ENCODE measurements around the gene B4GALT6. TPM values are rescaled to one million over a fixed set of nuclear protein-coding genes. Genes with fewer than 3 reads are reported as not detected.

The B4GALT6 gene
- total RNA-seq, 1 donor from 2014 or later, result 31.6 TPM

DNA sequence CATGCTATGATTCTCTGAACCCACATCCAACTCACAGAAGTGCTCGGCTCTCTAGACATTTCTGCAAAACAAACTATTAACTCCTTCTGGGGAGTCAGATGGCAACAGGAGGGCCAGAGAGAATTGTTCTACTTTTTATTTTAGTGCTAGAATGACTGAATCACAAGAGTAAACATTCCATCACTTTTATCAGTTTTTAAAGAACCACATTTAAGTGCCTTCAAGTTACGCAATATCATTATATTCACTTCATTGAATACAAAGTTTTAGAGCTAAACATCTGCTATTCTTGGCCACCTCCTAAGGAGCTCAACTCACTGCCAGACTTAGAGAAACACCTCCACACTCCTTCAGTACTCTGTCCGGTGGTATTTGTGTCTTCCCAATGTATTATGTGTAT, 22.4 kb downstream of the B4GALT6 start:
- no peak for DNase-seq (ENCODE audit: low spot score)
- Mint-ChIP-seq H3K9me3 (ENCODE audit: unreplicated experiment) (no peaks in the 10 kb centered on the region), H3K4me1 (ENCODE audit: unreplicated experiment) (peaks cover 5% of the 10 kb centered on the region), H3K36me3 (ENCODE audit: low read depth, unreplicated experiment) (peaks cover 12% of the 10 kb centered on the region), H3K27me3 (ENCODE audit: unreplicated experiment) (no peaks in the 10 kb centered on the region), H3K27ac (ENCODE audit: unreplicated experiment) (no peak overlapping the region), H3K4me3 (ENCODE audit: unreplicated experiment) (no peak overlapping the region)
- TF ChIP-seq, protein P1, sequence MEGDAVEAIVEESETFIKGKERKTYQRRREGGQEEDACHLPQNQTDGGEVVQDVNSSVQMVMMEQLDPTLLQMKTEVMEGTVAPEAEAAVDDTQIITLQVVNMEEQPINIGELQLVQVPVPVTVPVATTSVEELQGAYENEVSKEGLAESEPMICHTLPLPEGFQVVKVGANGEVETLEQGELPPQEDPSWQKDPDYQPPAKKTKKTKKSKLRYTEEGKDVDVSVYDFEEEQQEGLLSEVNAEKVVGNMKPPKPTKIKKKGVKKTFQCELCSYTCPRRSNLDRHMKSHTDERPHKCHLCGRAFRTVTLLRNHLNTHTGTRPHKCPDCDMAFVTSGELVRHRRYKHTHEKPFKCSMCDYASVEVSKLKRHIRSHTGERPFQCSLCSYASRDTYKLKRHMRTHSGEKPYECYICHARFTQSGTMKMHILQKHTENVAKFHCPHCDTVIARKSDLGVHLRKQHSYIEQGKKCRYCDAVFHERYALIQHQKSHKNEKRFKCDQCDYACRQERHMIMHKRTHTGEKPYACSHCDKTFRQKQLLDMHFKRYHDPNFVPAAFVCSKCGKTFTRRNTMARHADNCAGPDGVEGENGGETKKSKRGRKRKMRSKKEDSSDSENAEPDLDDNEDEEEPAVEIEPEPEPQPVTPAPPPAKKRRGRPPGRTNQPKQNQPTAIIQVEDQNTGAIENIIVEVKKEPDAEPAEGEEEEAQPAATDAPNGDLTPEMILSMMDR (IDR thresholded peaks at IDR 0.05; ENCODE audit: unreplicated experiment), result no peak

DNA sequence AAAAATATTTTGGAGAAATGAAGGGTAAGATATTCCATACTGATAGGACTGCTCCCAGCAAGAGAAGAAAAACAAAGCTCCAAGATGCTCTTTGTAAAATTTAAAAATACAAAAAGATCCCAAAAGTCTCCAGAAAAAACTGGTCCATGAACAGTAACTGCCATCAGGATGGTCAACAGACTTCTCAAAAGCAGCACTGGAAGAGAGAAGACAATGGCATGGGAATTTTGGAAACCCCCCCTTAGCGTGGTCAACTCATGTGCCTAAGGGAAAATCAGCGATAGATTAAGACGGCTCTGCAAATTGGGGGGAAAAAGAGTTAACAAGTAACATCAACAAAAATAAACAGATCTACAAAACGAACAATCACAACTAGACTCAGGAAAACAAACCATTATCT, 23.6 kb downstream of the B4GALT6 start:
- TF ChIP-seq, protein P1 (IDR thresholded peaks at IDR 0.05; ENCODE audit: unreplicated experiment), result no peak

GRCh38 chr18:31659576-31660177, 24.7 kb downstream of the B4GALT6 start:
- no peaks in the 10 kb centered on the region for H3K9me3 Mint-ChIP-seq (ENCODE audit: unreplicated experiment)
- H3K4me3 Mint-ChIP-seq (ENCODE audit: unreplicated experiment), result no peak overlapping the region
- no peak overlapping the region for H3K27ac Mint-ChIP-seq (ENCODE audit: unreplicated experiment)
- no peaks in the 10 kb centered on the region for H3K27me3 Mint-ChIP-seq (ENCODE audit: unreplicated experiment)
- DNase-seq (ENCODE audit: low spot score), result no peak
- H3K36me3 Mint-ChIP-seq (ENCODE audit: low read depth, unreplicated experiment), result peaks cover 12% of the 10 kb centered on the region
- H3K4me1 Mint-ChIP-seq (ENCODE audit: unreplicated experiment), result peaks cover 5% of the 10 kb centered on the region
- TF ChIP-seq, protein P1 (IDR thresholded peaks at IDR 0.05; ENCODE audit: unreplicated experiment), result no peak

More for the DNA sequence above, 23.6 kb downstream of the B4GALT6 start:
- H3K4me3 Mint-ChIP-seq (ENCODE audit: unreplicated experiment), result no peak overlapping the region
- H3K4me1 Mint-ChIP-seq (ENCODE audit: unreplicated experiment), result peaks cover 5% of the 10 kb centered on the region
- H3K27ac Mint-ChIP-seq (ENCODE audit: unreplicated experiment), result no peak overlapping the region
- no peaks in the 10 kb centered on the region for H3K9me3 Mint-ChIP-seq (ENCODE audit: unreplicated experiment)
- H3K27me3 Mint-ChIP-seq (ENCODE audit: unreplicated experiment), result no peaks in the 10 kb centered on the region
- no peak for DNase-seq (ENCODE audit: low spot score)
- H3K36me3 Mint-ChIP-seq (ENCODE audit: low read depth, unreplicated experiment), result peaks cover 12% of the 10 kb centered on the region

DNA sequence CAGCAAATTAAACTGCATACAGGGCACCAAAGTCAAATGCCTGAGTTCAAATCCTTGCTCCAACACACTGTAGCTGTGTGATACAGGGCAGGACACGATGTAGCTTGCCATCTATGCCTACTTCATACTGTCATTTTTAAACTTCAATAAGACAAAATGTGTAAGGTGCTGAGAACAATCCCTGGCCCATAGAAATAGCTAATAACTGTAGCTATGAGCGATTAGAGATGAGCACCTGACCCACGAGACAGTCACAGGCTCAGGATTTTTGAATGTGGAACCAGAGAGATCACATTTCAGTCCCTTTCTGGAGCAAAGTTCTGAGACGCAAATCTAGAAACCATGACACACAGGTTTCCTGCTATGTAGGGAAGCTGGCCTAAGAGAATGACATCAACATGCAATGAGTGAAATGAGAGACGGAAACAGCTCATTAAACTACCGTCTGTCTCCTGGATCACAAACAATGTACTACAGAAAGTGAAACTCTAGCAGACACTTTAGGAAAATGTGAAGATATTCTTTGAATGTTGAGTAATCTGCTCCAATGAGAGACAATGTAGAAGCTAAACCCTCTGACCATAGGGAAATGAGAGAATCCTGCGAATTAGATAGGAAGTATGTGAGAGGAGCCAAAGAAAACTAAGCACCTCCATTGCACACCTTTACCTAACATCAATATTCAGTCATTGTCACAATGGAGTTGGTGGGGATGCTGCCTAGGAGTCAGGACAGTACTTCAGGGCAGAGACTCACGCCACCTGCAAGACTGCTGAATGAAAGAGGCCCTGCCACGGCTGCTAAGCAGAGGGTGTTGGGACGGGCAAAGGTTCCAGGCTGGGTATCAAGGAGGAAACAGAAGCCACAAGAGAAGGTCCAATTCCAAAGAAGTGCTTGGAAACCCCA, 25.5 kb downstream of the B4GALT6 start:
- DNase-seq (ENCODE audit: low spot score), result no peak
- Mint-ChIP-seq H3K36me3 (ENCODE audit: low read depth, unreplicated experiment) (peaks cover 12% of the 10 kb centered on the region), H3K27me3 (ENCODE audit: unreplicated experiment) (no peaks in the 10 kb centered on the region), H3K4me3 (ENCODE audit: unreplicated experiment) (no peak overlapping the region), H3K4me1 (ENCODE audit: unreplicated experiment) (peaks cover 5% of the 10 kb centered on the region), H3K9me3 (ENCODE audit: unreplicated experiment) (no peaks in the 10 kb centered on the region), H3K27ac (ENCODE audit: unreplicated experiment) (no peak overlapping the region)
- TF ChIP-seq, protein P1 (IDR thresholded peaks at IDR 0.05; ENCODE audit: unreplicated experiment), result no peak
